ENCODE data around the gene KPNA1.
"Not testable (repeated sequence)": the region's sequence is repeated elsewhere in the genome, so short reads cannot be mapped to it uniquely, and the experiment has no call there.

Gene KPNA1

DNA sequence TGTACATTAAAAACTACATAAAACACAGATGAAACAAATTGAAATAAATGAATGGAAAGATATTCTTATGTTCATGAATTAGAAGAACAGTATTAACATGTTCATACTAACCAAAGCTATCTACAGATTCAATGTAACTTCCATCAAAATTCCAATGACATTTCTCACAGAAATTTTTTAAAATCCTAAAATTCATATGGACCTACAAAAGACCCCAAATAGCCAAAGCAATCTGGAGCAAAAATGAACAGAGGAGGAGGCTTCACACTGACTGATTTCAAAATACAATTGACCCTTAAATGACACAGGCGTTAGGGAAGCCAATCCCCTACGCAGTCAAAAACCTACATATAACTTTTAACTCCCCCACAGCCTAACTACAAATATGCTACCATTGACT, 39.4 kb downstream of the KPNA1 start:
- no peak for DNase-seq (ENCODE audit: low read depth)

DNA sequence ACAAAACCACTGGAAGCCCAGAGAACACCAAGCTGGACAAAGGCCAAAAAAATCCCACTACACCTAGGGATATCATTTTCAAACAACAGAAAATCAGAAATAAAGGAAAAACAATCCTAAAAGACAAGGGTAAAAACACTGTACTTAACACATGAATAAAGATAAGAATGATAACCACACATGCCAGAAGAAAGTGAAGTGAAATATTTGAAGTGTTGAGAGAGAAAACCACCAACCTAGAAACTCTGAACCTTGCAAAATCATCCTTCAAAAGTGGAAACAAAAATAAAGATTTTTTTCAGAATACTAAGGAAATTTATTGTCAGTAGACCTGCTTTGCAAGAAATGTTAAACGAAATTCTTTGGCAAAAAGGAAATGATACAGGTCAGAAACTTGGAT, 45.1 kb downstream of the KPNA1 start:
- no peak for DNase-seq (ENCODE audit: low read depth)

DNA sequence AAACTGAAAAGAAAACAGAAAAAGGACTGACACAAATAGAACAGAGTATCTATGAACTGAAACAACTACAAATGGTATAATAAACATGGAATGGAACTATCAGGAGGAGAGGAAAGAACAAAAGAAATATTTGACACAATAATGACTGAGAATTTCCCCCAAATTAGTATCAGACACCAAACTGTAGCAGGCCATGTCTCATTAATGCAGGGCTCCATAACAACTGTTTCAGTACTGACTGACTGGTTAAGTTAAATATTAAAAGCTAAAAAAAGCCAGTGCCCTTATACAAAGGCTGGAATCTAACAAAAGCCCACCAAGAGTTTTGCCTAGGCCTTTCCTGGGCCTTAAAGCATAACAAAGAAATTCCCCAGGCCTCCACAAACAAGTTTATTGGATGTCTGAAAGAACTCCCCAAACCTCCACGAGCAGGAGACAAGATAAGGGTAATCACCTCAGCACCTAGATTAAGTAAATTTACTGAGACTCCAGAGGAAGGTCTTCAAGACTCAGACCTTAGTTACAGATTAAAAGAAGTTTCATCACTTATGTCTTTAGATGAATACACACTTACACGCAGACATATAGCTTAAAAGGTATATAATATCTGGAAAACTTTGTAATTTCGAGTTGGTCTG, 45.7 kb downstream of the KPNA1 start:
- no peak for DNase-seq (ENCODE audit: low read depth)

- DNase-seq (ENCODE audit: low read depth) = no peak
Observed at GRCh38 chr3:122466701-122467240, 48.0 kb downstream of the KPNA1 start.

DNA sequence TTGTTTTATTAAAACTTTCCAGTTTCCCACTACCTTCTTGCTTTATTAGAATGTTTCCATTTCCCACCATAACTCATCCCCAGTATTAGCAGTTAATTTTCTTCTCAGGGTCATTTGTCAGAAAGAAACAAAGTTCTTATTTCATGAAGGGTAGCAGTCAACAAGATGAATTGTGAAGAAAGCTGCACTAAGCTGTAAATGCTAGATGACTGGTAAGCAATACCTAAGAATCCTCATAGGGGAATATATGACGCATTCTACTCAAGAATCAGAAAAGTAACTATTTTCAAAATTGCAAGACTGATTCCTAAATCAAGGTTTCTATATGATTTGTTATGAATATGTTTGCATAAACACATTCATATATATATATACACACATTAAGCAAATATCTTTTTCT, 50.1 kb downstream of the KPNA1 start:
- no peak for DNase-seq (ENCODE audit: low read depth)

DNA sequence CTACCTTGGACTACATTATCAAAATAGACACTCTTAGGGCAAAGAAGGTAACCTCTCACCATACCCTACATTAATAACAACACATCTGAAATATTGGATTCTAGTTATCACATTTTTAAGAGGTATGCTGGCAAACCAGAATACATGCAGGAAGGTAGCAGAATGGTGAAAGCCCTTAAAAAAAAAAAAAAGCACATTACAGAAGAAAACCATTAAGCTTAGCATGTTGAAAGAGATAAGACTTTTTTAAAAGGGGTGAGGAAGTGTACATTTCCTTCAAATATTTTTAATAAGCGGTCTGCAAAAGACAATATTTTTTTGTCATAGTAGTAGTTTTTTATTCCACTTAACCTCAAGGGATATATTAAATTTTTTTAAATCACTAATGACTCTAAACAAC, 52.3 kb downstream of the KPNA1 start:
- no peak for DNase-seq (ENCODE audit: low read depth)

DNA sequence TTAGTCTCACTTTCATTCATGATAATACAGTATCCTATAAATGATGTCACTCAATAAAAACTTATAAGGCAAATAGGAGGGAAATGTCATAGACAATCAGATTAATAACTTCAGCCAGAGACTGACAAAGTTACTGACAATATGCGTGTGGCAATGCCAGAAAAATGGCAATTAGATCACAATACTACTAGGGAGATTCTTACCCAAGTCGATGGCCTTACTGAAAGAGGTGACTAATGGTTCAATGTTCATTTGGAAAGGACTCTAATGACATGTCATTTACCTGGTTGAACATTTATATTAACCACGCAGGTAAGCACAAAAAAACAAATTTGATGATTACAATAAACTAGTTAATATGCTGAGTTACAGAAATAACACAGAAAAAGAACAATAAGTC, 52.9 kb downstream of the KPNA1 start:
- DNase-seq (ENCODE audit: low read depth) = no peak

DNA sequence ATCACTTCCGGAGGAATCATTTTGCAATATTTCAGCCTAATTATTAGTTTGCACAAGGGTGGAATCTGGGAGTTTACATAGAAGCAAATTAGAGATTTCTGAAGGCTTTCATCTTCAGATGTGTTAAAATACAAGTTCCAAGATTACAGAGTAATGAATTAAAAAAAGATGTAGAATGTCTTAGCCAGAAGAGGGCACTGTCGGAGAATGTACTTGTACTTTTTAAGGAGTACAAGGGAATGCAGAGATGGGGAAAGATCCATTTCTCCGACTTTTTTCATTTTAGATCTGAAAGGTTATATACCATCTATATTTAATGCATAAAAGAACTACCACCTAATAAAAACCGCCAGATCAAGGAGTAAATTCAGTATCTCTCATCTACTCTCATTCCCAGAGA, 55.7 kb downstream of the KPNA1 start:
- DNase-seq (ENCODE audit: low read depth) = no peak

DNA sequence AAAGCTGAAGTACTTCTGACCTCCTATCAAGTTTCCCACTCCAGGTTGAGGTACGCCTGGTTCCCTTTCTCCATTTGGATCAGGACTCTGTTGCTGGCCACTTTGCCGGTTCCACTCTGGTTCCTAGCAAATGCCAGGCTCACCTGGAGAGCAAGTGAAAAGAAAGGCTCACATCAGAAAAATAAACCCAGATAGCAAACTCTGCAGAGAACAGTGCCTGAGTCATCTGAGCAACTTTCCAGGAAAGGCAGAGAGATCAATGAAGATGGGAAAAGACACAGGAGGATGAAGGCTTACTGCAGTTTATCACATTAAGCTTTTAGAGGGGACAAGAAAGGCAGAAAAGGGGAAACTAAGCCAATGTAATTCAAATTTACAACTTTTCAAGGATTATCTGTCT, 57.0 kb downstream of the KPNA1 start:
- no peak for DNase-seq (ENCODE audit: low read depth)

DNA sequence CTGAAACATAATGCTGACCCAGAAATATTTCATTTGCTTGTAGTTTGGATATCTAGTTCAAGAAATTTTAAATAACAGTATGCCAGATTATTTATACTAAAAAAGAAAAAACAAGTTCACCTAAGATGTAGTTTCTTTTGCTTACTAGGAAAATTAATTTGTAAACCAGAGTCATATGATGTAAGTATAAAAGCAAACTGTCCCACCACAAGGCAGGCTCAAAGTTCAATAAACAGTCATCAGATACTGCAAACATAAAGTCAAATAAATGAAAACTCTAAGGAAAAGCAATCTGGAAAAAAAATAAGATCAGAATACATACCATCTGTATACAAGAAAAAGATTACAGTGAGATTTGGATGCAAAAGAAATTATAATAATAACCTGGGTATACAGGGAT, 58.7 kb downstream of the KPNA1 start:
- DNase-seq (ENCODE audit: low read depth) = no peak

DNA sequence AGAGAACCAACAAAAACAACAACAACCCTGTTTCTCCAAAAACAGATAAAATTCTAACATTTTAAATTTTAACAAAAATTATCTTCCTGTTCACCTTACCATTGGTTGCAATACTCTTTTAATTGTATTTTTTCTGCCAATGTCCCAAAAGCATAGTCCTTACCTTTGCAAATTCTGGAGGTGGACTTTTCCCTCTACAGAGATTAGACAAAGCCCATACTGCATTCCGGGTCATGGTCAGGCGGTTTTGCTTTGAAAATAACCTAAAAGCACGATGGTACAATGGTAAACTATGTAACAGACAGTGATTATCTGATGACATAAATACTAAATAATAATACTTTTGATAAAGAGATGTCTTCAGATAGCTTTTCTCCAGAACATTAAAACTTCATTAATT, 63.4 kb downstream of the KPNA1 start:
- no peak for DNase-seq (ENCODE audit: low read depth)

GRCh38 chr3:122448218-122448617, 66.5 kb downstream of the KPNA1 start:
- DNase-seq (ENCODE audit: low read depth) = not testable (repeated sequence)

- not testable (repeated sequence) for DNase-seq (ENCODE audit: low read depth)
Observed at GRCh38 chr3:122444491-122444887, 70.2 kb downstream of the KPNA1 start.

DNA sequence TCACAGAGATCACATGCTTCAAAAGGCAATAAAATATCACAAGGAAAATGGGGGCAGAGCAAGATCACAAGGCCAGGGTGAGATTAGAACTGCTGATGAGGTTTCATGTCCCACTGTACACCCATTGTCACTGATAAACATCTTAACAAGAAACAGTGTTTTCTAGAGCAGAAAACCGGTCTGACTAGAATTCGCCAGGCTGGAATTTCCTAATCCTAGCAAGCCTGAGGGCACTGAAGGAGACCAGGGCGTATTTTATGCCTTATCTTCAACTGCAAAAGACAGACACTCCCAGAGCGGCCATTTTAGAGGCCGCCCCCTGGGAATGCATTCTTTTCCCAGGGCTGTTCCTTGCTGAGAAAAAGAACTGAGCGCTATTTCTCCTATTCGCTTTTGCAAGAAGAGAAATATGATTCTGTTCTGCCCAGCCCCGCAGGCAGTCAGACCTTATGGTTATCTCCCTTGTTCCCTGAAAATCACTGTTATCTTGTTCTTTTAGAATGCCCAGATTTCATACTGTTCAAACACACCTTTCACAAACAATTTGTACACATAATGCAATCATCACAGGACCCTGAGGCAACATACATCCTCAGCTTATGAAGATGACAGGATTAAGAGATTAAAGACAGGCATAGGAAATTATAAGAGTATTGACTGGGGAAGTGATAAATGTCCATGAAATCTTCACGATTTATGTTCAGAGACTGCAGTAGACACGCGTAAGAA, 70.8 kb downstream of the KPNA1 start:
- not testable (repeated sequence) for DNase-seq (ENCODE audit: low read depth)

DNA sequence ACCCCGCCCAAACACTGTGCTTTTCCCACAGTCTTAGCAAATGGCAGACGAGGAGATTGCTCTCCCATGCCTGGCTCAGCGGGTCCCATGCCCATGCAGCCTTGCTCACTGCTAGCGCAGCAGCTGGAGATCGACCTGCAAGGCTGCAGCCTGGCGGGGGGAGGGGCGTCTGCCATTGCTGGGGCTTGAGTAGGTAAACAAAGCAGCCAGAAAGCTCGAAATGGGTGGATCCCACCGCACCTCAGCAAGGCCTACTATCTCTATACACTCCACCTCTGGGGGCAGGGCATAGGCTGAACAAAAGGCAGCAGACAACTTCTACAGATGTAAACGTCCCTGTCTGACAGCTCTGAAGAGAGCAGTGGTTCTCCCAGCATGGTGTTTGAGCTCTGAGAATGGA, 71.6 kb downstream of the KPNA1 start:
- DNase-seq (ENCODE audit: low read depth) = no peak

- DNase-seq (ENCODE audit: low read depth) = no peak
Observed at GRCh38 chr3:122435950-122436349, 78.8 kb downstream of the KPNA1 start.

- DNase-seq (ENCODE audit: low read depth) = no peak
Observed at GRCh38 chr3:122430371-122430770, 84.4 kb downstream of the KPNA1 start.

DNA sequence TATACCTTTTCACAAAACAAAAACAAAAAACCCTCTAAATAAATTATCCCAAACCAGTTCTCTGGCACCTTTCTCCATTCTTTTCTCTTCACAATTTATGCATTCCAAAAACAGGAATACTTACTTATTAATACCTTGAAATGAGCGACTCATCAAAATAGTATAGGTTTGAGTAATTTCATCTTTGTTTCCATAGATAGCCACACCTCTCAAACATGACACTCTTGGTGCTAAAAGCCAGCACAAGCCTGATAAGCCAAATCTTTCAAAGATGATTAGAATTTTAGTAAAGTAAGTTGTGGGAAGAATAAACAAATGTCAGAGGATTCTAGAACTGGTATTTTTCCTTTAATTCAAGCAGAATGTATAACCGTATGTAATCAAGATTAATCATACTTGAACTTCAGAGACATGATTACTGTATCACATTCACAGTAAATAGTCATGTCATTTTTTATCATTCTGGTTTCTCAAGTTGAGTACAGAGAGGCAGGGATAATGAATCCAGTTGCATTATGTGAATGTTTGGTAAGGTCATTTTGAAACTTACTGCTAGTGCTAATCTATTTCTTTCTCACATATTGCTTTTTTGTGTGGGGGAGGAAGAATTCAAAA, 86.8 kb downstream of the KPNA1 start:
- no peak for DNase-seq (ENCODE audit: low read depth)

- DNase-seq (ENCODE audit: low read depth) = no peak
Observed at GRCh38 chr3:122421836-122422235, 92.9 kb downstream of the KPNA1 start.

DNA sequence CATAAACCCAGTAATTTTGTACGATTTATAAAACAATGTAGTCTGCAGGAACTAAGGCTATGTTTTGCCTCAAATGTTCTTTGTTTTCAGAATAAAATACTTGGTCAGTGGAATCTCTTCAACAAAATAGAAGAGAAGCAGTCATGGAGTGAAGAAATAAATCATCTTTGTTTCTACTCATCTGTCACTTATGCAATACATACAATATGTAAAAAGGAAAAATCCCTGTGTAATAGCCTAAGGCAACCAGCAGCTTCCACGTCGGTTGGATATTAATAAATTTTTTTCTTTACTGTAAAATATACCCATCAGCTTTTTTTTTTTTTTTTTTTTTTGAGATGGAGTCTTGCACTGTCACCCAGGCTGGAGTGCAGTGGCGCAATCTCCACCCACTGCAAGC, 93.6 kb downstream of the KPNA1 start:
- DNase-seq (ENCODE audit: low read depth) = no peak

DNA sequence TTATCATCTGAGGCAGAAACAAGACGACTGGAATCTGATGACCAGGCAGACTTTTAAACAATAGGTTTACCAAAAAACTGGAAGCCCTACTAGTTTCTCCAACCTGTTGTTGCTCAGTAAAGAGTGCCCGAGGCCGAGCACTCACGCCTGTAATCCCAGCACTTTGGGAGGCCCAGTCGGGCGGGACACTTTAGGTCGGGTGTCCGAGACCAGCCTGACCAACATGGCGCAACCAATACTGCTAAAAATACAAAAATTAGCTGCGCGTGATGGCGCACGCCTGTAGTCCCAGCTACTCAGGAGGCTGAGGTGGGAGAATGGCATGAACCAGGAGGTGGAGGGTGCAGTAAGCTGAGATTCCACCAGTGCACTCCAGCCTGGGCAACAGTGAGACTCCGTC, 97.8 kb downstream of the KPNA1 start:
- DNase-seq (ENCODE audit: low read depth) = no peak

GRCh38 chr3:122415762-122416654, 98.7 kb downstream of the KPNA1 start, which contains the start of gene WDR5B:
Gene WDR5B (minus strand): TSS chr3:122416062. CDS start chr3:122415528, 534 bp downstream.
- DNase-seq (ENCODE audit: low read depth) = peak; percentile 98

All from stimulated activated CD8-positive, alpha-beta memory T cell treated with anti-CD3 and anti-CD28 coated beads, Interleukin-15, amount 100 ng/mL, for 1 hour (primary cell).